Fibroblast of lung (primary cell): Measurements from ENCODE around the gene IMMP2L. TPM values are rescaled to one million over a fixed set of nuclear protein-coding genes. Genes with fewer than 3 reads are reported as not detected.

ENCODE experiments used
- DNase-seq, 2 donors: peaks; one replicate each; pipeline versions ENCODE4 v3.0.0 to v3.0.0-alpha.2; 2010; ENCODE audit warnings: low read depth in 2 of 2
- H2AFZ ChIP-seq: 2 replicates; pipeline ENCODE4 v1.5.1; 2012; ENCODE audit warnings: low read length, control low read depth, inconsistent platforms
- H3K27ac ChIP-seq: 2 replicates; pipeline ENCODE4 v1.5.1; 2011; ENCODE audit warnings: low read length, control low read depth; ENCODE audit not compliant: insufficient read depth
- H3K27me3 ChIP-seq: 2 replicates; pipeline ENCODE4 v1.5.1; 2011; ENCODE audit warnings: mild to moderate bottlenecking, low read length; ENCODE audit not compliant: control insufficient read depth, insufficient read depth
- H3K36me3 ChIP-seq: 2 replicates; pipeline ENCODE4 v1.5.1; 2011; ENCODE audit warnings: low read length; ENCODE audit not compliant: control insufficient read depth, insufficient read depth
- H3K4me1 ChIP-seq: 2 replicates; pipeline ENCODE4 v1.5.1; 2011; ENCODE audit warnings: low read length; ENCODE audit not compliant: control insufficient read depth, insufficient read depth; ENCODE audit errors: extremely low read depth
- H3K4me2 ChIP-seq: 2 replicates; pipeline ENCODE4 v1.5.1; 2011; ENCODE audit warnings: low read length, control low read depth; ENCODE audit not compliant: insufficient read depth; ENCODE audit errors: extremely low read depth
- H3K4me3 ChIP-seq, 4 experiments: fragments of 200-600 bp in 1 of 4; sonication (generic) in 1 of 4; replicated peaks in 1 of 4; 2 replicates each; pipeline ENCODE4 v1.5.1; 2011 to 2016; ENCODE audit warnings: low read length in 4 of 4, low read depth in 3 of 4, mild to moderate bottlenecking in 3 of 4, control low read depth in 2 of 4, inconsistent platforms in 1 of 4, mixed read lengths in 1 of 4; ENCODE audit not compliant: insufficient read depth in 1 of 4; ENCODE audit errors: control extremely low read depth in 1 of 4
- H3K79me2 ChIP-seq: 2 replicates; pipeline ENCODE4 v1.5.1; 2012; ENCODE audit warnings: mild to moderate bottlenecking, low read length, inconsistent platforms; ENCODE audit not compliant: control insufficient read depth, insufficient read depth
- H3K9ac ChIP-seq: 2 replicates; pipeline ENCODE4 v1.5.1; 2011; ENCODE audit warnings: mild to moderate bottlenecking, low read length, control low read depth; ENCODE audit not compliant: insufficient read depth
- H3K9me3 ChIP-seq: 2 replicates; pipeline ENCODE4 v1.5.1; 2012; ENCODE audit warnings: low read depth, low read length; ENCODE audit not compliant: control insufficient read depth, insufficient read depth
- H4K20me1 ChIP-seq: 2 replicates; pipeline ENCODE4 v1.5.1; 2011; ENCODE audit warnings: low read length; ENCODE audit not compliant: control insufficient read depth, insufficient read depth; ENCODE audit errors: extremely low read depth
- CTCF ChIP-seq, 2 donors: IDR thresholded peaks in 1 of 2; conservative IDR thresholded peaks in 1 of 2; 1 replicate in 1 of 2; 2 replicates in 1 of 2; pipeline ENCODE4 v1.5.1; 2011 to 2012; ENCODE audit warnings: low read length in 2 of 2, control low read depth in 1 of 2, inconsistent platforms in 1 of 2, low read depth in 1 of 2, mild to moderate bottlenecking in 1 of 2
- EZH2 ChIP-seq: IDR thresholded peaks from 2 replicates; pipeline ENCODE4 v1.5.1; 2012; ENCODE audit warnings: low read length, control low read depth, mild to moderate bottlenecking; ENCODE audit errors: missing control alignments
- polyA plus RNA-seq, 2 donors: library from polyadenylated mRNA; depleted of rRNA in 1 of 2; stranded (reverse) in 1 of 2; unstranded in 1 of 2; fragments of >200 nt; gene quantifications; 2 replicates each; pipeline ENCODE4 v1.2.1, GENCODE V29; 2011 to 2012; ENCODE audit warnings: missing spikeins in 1 of 2
- total RNA-seq: library from RNA; depleted of rRNA; stranded (reverse); fragments of >200 nt; gene quantifications from 2 replicates; pipeline ENCODE4 v1.2.1, GENCODE V29; 2014

Gene IMMP2L
- total and polyA plus RNA-seq, 2 donors (not counting 1 experiment from before 2014, with no cell fraction given) = 6.9 to 14.4 TPM

DNA sequence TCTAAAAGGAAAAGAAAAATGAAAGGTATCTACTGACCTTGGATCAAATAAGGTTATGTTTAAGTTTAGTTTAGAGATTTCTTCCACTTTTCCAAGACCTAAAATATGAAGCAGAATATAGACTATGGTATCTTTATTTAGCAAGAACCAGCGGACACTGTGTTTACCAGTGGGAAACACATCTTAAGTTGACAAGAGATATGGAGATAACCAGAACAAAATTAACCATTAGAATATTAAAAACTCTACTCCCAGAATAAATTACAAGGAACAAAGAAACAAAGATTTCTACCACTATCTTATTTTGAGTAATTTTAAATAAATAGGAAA lies 86.9 kb downstream of the IMMP2L start:
- TF ChIP-seq EZH2 (no peak), CTCF (conservative IDR thresholded peaks at IDR 0.05 in 1 of 2, IDR thresholded peaks at IDR 0.05 in 1 of 2; ENCODE audit: low read depth in 1 of 2, low read length in 2 of 2) (no peak)
- no peak overlapping the region for H3K4me2 ChIP-seq
- H3K9me3 ChIP-seq = no peaks in the 10 kb centered on the region
- no peak for DNase-seq
- H3K27ac ChIP-seq = no peak overlapping the region
- H3K4me3 ChIP-seq = no peak overlapping the region
- no peaks in the 10 kb centered on the region for H3K36me3 ChIP-seq
- no peaks in the 10 kb centered on the region for H3K79me2 ChIP-seq
- H3K9ac ChIP-seq = no peak overlapping the region
- no peaks in the 10 kb centered on the region for H3K4me1 ChIP-seq
- no peaks in the 10 kb centered on the region for H4K20me1 ChIP-seq
- no peak overlapping the region for H2AFZ ChIP-seq
- H3K27me3 ChIP-seq = no peaks in the 10 kb centered on the region

- Histone ChIP-seq H3K9ac (no peak overlapping the region), H3K27me3 (no peaks in the 10 kb centered on the region), H3K27ac (no peak overlapping the region), H4K20me1 (no peaks in the 10 kb centered on the region), H3K9me3 (no peaks in the 10 kb centered on the region), H3K4me1 (no peaks in the 10 kb centered on the region), H3K79me2 (no peaks in the 10 kb centered on the region), H2AFZ (no peak overlapping the region), H3K36me3 (no peaks in the 10 kb centered on the region), H3K4me2 (no peak overlapping the region), H3K4me3 (no peak overlapping the region)
- DNase-seq = peak in 1 of 2 donors; percentile 12
- TF ChIP-seq EZH2 = no peak
- no peak for TF ChIP-seq CTCF (conservative IDR thresholded peaks at IDR 0.05 in 1 of 2, IDR thresholded peaks at IDR 0.05 in 1 of 2; ENCODE audit: low read depth in 1 of 2, low read length in 2 of 2)
Measured at GRCh38 chr7:111474723-111475418, 87.4 kb downstream of the IMMP2L start.

DNA sequence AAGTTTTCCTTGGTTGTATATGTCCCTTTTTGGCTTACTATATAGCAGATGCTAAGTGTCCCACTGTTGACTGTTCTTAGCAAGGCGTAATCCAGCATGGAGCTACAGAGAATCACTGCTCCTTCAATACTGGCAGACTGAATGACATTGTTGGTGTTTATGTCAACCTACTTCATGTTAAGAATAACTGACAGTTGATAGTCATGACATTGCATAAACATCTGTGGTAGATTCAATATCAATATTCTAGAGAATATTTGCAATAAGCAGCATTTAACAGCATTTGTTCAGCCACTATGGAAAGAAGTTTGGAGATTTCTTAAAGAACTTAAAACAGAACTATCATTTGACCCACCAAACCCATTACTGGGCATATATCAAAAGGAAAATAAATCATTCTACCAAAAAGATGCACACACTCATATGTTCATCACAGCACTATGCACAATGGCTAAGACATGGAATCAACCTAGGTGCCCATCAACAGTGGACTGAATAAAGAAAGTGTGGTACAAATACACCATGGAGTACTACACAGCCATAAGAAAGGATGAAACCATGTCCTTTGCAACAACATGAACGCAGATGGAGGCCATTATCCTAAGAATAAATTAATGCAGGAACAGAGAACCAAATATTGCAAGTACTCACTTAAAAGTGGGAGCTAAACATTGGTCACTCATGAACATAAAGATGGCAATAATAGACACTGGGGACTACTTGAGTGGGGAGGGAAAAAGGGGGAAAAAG lies 88.7 kb downstream of the IMMP2L start:
- Histone ChIP-seq H4K20me1 (no peaks in the 10 kb centered on the region), H3K36me3 (no peaks in the 10 kb centered on the region), H3K4me3 (no peak overlapping the region), H3K27ac (no peak overlapping the region), H3K27me3 (no peaks in the 10 kb centered on the region), H3K9me3 (no peaks in the 10 kb centered on the region), H3K79me2 (no peaks in the 10 kb centered on the region), H3K4me2 (no peak overlapping the region), H3K4me1 (no peaks in the 10 kb centered on the region), H2AFZ (no peak overlapping the region), H3K9ac (no peak overlapping the region)
- TF ChIP-seq CTCF (conservative IDR thresholded peaks at IDR 0.05 in 1 of 2, IDR thresholded peaks at IDR 0.05 in 1 of 2; ENCODE audit: low read depth in 1 of 2, low read length in 2 of 2) (no peak), EZH2 (no peak)
- DNase-seq = no peak
